Left ventricle myocardium inferior (tissue), 1 donor: ENCODE results near the gene LDLRAD3. TPM values are rescaled to one million over a fixed set of nuclear protein-coding genes. Genes with fewer than 3 reads are reported as not detected.

Experiments
- DNase-seq: peaks from one replicate; pipeline ENCODE4 v3.0.0-alpha.2; 2020
- H3K27ac ChIP-seq: fragments of 200-600 bp; replicated peaks from 2 replicates; pipeline ENCODE4 v1.8.0; 2021
- H3K27me3 ChIP-seq: fragments of 200-600 bp; 2 replicates; pipeline ENCODE4 v1.8.0; 2021; ENCODE audit warnings: low read depth
- H3K36me3 ChIP-seq: fragments of 200-600 bp; 2 replicates; pipeline ENCODE4 v1.8.0; 2021
- H3K4me1 ChIP-seq: fragments of 200-600 bp; 2 replicates; pipeline ENCODE4 v1.8.0; 2021
- H3K4me3 ChIP-seq: fragments of 200-600 bp; 2 replicates; pipeline ENCODE4 v1.8.0; 2021; ENCODE audit warnings: mild to moderate bottlenecking, moderate library complexity
- H3K9me3 ChIP-seq: fragments of 200-600 bp; replicated peaks from 2 replicates; pipeline ENCODE4 v1.8.0; 2021
- CTCF ChIP-seq: fragments of 200-600 bp; IDR thresholded peaks from 2 replicates; pipeline ENCODE4 v1.8.0; 2021; ENCODE audit warnings: antibody characterized with exemption, mild to moderate bottlenecking, borderline replicate concordance
- intact Hi-C: fragments of 100-400 bp; cut with micrococcal nuclease; formaldehyde crosslinking; loops from one replicate; pipeline ENCODE4 v1.11.0; 2022
- total RNA-seq: library from RNA; stranded (reverse); fragmentation: NEBNext Ultra II Directional; extraction: Animal tissue kit (Norgen Biotek cat#: 25700); gene quantifications from one replicate; pipeline ENCODE4 v1.2.1, GENCODE V29; 2021
- donor health status: DM: no; HTN: yes; CAD: no; lungs with severe emphysema.

LDLRAD3 gene
- total RNA-seq, 1 donor from 2014 or later, result 1.0 TPM

GRCh38 chr11:36235750-36236149 is 291.9 kb downstream of the LDLRAD3 start:
- Histone ChIP-seq H3K27me3 (peaks cover 12% of the 10 kb centered on the region), H3K4me3 (no peak overlapping the region), H3K36me3 (no peaks in the 10 kb centered on the region), H3K27ac (no peak overlapping the region), H3K9me3 (no peaks in the 10 kb centered on the region), H3K4me1 (peaks cover 10% of the 10 kb centered on the region)
- intact Hi-C loops, result no loop called here
- TF ChIP-seq CTCF, result no peak
- DNase-seq, result no peak

DNA sequence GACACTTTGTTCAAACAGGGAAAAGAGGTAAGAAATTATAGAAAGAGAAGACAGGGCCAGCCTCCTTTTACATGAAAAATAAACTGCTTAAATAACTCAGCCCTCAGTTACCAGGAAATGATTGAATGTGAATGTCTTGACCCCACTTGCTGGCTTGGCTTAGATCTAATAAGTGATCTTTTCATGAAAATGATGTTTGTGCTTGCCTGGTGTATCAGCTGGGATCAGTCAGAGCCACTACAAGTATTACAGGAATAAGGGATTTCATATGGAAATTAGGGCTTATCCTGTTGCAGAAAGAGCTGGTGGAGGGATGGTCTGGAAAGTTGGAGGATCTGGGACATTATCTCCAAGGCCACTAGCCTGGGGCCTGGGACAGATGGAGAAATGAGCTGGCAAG is 293.5 kb downstream of the LDLRAD3 start:
- no peaks in the 10 kb centered on the region for H3K4me1 ChIP-seq
- intact Hi-C loops, result no loop called here
- no peak for TF ChIP-seq CTCF
- no peak overlapping the region for H3K4me3 ChIP-seq
- no peaks in the 10 kb centered on the region for H3K36me3 ChIP-seq
- DNase-seq, result no peak
- peaks cover 12% of the 10 kb centered on the region for H3K27me3 ChIP-seq
- no peak overlapping the region for H3K27ac ChIP-seq
- no peaks in the 10 kb centered on the region for H3K9me3 ChIP-seq

DNA sequence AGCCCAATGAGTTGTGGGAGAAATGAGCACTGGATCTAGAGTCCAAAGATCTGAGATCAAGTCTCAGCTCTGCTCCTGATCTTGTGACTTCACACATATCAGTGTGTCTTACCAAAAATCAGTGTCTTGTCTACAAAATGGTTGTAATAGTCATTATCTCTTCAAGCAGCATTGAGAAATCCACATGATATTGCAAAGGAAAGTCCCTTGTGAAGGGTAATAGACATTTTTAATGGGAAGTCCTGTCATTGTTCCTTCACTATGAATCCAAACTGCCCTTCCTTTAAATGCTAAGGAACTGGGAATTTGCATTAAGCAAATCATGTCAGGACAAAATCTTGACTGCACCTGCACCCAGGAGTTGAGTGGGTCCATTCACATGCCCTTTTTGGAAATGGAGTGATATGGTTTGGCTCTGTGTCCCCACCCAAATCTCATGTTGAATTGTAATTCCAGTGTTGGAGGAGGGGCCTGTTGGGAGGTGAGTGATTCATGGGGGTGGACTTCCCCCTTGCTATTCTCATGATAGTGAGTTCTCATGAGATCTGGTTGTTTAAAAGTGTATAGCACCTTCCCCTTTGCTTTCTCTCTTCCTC is 294.3 kb downstream of the LDLRAD3 start:
- H3K9me3 ChIP-seq, result no peaks in the 10 kb centered on the region
- H3K27ac ChIP-seq, result no peak overlapping the region
- no peak overlapping the region for H3K4me3 ChIP-seq
- TF ChIP-seq CTCF, result no peak
- H3K36me3 ChIP-seq, result no peaks in the 10 kb centered on the region
- no peaks in the 10 kb centered on the region for H3K4me1 ChIP-seq
- intact Hi-C loops, result no loop called here
- peaks cover 12% of the 10 kb centered on the region for H3K27me3 ChIP-seq
- no peak for DNase-seq

DNA sequence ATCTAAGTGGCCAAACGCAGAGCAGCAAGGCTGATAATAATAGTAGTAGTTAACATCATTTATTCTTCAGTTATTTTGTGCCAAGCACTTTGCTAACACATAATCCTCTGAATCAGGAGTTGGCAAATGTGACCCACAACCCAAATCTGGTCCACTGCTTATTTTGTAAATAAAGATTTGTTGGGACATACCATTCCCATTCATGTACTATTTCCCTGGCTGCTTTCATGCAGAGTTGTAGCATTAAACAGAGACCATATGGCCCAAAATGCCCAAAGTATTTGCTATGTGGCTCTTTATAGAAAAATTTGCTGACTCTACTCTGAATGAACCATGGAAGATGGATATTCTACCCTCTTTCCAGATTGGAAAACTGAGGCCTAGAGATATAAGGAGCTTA is 295.0 kb downstream of the LDLRAD3 start:
- no peak for DNase-seq
- Histone ChIP-seq H3K4me3 (no peak overlapping the region), H3K36me3 (no peaks in the 10 kb centered on the region), H3K27ac (no peak overlapping the region), H3K9me3 (no peaks in the 10 kb centered on the region), H3K27me3 (peaks cover 12% of the 10 kb centered on the region), H3K4me1 (no peaks in the 10 kb centered on the region)
- no peak for TF ChIP-seq CTCF
- intact Hi-C loops, result no loop called here

DNA sequence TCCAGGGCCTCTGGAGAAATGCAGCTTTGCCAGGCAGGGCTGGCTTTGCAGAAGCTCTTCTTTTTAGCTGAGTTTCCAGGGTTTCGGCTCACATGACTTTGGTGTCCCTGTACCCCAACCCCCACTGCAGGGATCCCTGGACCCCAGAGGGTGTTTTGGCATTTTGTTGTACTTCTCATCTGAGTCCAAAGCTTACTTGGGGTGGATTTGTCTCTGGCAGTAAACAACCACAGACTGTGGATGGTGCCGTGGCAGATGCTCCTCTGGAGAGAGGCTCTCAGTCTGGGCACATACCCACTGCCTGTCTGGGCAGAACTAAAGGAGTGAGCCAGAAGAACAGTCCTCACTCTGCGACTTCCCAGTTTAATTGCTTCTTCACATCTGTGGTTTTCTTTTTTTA is 295.8 kb downstream of the LDLRAD3 start:
- H3K36me3 ChIP-seq, result no peaks in the 10 kb centered on the region
- H3K4me3 ChIP-seq, result no peak overlapping the region
- peaks cover 12% of the 10 kb centered on the region for H3K27me3 ChIP-seq
- H3K27ac ChIP-seq, result no peak overlapping the region
- no peaks in the 10 kb centered on the region for H3K9me3 ChIP-seq
- intact Hi-C loops, result no loop called here
- no peak for DNase-seq
- H3K4me1 ChIP-seq, result no peaks in the 10 kb centered on the region
- TF ChIP-seq CTCF, result no peak
